ENCODE results near the gene SYS1. TPM values are rescaled to one million over a fixed set of nuclear protein-coding genes. Genes with fewer than 3 reads are reported as not detected.

The SYS1 gene
- total and polyA plus RNA-seq, 2 of the 8 experiments (the other 6 are each of a cell fraction or from before 2014, with no cell fraction given), result 19.6 to 50.8 TPM

DNA sequence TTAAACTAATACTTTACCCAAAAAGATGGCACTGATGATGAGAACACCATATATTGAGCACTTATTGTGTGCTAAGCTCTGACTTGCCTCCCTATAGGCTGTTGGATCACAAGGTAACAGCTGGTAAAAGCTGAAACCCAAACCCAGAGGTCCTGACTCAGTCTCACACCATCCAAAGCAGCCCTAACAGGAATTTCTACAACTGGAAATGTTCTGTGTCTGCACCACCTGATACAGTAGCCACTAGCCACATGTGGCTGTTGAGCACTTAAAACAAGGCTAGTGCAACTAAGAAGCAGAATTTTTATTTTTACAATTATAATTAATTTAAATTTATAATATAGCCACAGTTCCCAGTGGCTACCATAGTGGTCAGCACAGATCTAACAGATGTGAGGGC lies 39.2 kb upstream of the SYS1 start:
- H4K8ac ChIP-seq (ENCODE audit: extremely low read depth, insufficient read depth, low read length), result no peak overlapping the region
- FAIRE-seq (no peak), DNase-seq (ENCODE audit: low read depth in 1 of 2, low spot score in 2 of 2) (no peak)
- no peak overlapping the region for H3K9ac ChIP-seq (replicated peaks in 1 of 4; ENCODE audit: extremely low read depth in 1 of 4, low read depth in 3 of 4, low read length in 3 of 4)
- H3K79me1 ChIP-seq (ENCODE audit: low read depth, low read length), result no peaks in the 10 kb centered on the region
- H3K27ac ChIP-seq (ENCODE audit: low read depth, low read length), result no peak overlapping the region
- no peaks in the 10 kb centered on the region for H3K79me2 ChIP-seq (ENCODE audit: control insufficient read depth in 1 of 2, insufficient read depth in 2 of 2, low read length in 2 of 2)
- H2BK120ac ChIP-seq (replicated peaks; ENCODE audit: low read depth, low read length), result no peak overlapping the region
- no peak overlapping the region for H2BK5ac ChIP-seq (ENCODE audit: low read depth, low read length)
- H3K14ac ChIP-seq (ENCODE audit: insufficient read length), result no peak overlapping the region
- no peak overlapping the region for H2AK5ac ChIP-seq (ENCODE audit: low read depth, low read length)
- H3K27me3 ChIP-seq (replicated peaks in 1 of 4; ENCODE audit: control insufficient read depth in 3 of 4, extremely low read depth in 1 of 4, insufficient read depth in 3 of 4, low read length in 3 of 4), result no peaks in the 10 kb centered on the region
- H2BK12ac ChIP-seq (ENCODE audit: low read depth, low read length), result no peak overlapping the region
- no peak overlapping the region for H3K4me3 ChIP-seq (ENCODE audit: extremely low read depth in 1 of 4, insufficient read depth in 2 of 4, low read depth in 3 of 4, low read length in 4 of 4)
- no peaks in the 10 kb centered on the region for H3K23me2 ChIP-seq (ENCODE audit: low read depth, low read length)
- H2BK20ac ChIP-seq (ENCODE audit: low read length), result no peak overlapping the region
- no peak overlapping the region for H4K91ac ChIP-seq (replicated peaks; ENCODE audit: insufficient read length, low read length)
- CTCF ChIA-PET (ENCODE audit: partially characterized antibody), result interaction anchor here (0.6 to 13.3 kb wide), 19 partner anchors 9 to 447 kb away, joined by 3 to 156 read pairs (median 5); partner anchors contain the start of genes MATN4, SYS1 and TP53TG5
- no peak for TF ChIP-seq POLR2A (IDR thresholded peaks at IDR 0.05; ENCODE audit: control extremely low read depth in 1 of 2, low read depth in 2 of 2, low read length in 2 of 2)
- TF ChIP-seq SUZ12 (IDR thresholded peaks at IDR 0.05; ENCODE audit: low read length), result no peak
- TF ChIP-seq BRCA1 (IDR thresholded peaks at IDR 0.05; ENCODE audit: low read depth, low read length), result no peak
- no peak for TF ChIP-seq CREB1 (IDR thresholded peaks at IDR 0.05)
- TF ChIP-seq CBX8 (IDR thresholded peaks at IDR 0.05; ENCODE audit: borderline replicate concordance, low read depth, low read length), result no peak
- TF ChIP-seq SIX5 (IDR thresholded peaks at IDR 0.05; ENCODE audit: low read depth, low read length), result no peak
- no peak for TF ChIP-seq CEBPB (IDR thresholded peaks at IDR 0.05; ENCODE audit: low read depth, low read length)
- TF ChIP-seq ZNF274 (IDR thresholded peaks at IDR 0.05; ENCODE audit: borderline replicate concordance, extremely low read depth, low read length), result no peak
- TF ChIP-seq EGR1 (IDR thresholded peaks at IDR 0.05; ENCODE audit: borderline replicate concordance, low read depth, low read length), result no peak
- H3K56ac ChIP-seq (replicated peaks; ENCODE audit: insufficient read length, low read depth, low read length), result no peak overlapping the region
- no peak overlapping the region for H3K4me2 ChIP-seq (ENCODE audit: insufficient read depth in 1 of 2, low read depth in 2 of 2, low read length in 2 of 2)
- no peak overlapping the region for H4K5ac ChIP-seq (ENCODE audit: insufficient read length, low read depth, low read length)
- H3K36me3 ChIP-seq (ENCODE audit: control insufficient read depth in 2 of 4, insufficient read depth in 4 of 4, low read length in 3 of 4), result peaks cover 6 to 19% (median 17%) of the 10 kb centered on the region in 4 experiments
- H3K9me3 ChIP-seq (ENCODE audit: insufficient read depth in 2 of 2, low read depth in 1 of 2, low read length in 1 of 2), result no peaks in the 10 kb centered on the region
- H3K18ac ChIP-seq (ENCODE audit: extremely low read depth, low read length), result no peak overlapping the region
- POLR2A ChIA-PET (ENCODE audit: partially characterized antibody), result interaction anchor here (0.9 to 2.9 kb wide), 7 partner anchors 10 to 126 kb away, joined by 3 to 15 read pairs (median 4); partner anchors contain the start of gene SDC4
- H4K20me1 ChIP-seq (replicated peaks in 1 of 2; ENCODE audit: control insufficient read depth in 1 of 2, insufficient read depth in 2 of 2, low read length in 2 of 2), result peaks cover under 1 to 4% of the 10 kb centered on the region in 2 experiments
- H3K4me1 ChIP-seq (replicated peaks in 1 of 4; ENCODE audit: control insufficient read depth in 3 of 4, insufficient read depth in 4 of 4, low read length in 3 of 4), result no peaks in the 10 kb centered on the region; a peak in 1 of 7 replicates
- no peak overlapping the region for H2BK15ac ChIP-seq (ENCODE audit: low read length)
- no peak overlapping the region for H3K23ac ChIP-seq (ENCODE audit: insufficient read length)
- H2AFZ ChIP-seq (ENCODE audit: low read length), result no peak overlapping the region
- H3K4ac ChIP-seq (replicated peaks; ENCODE audit: insufficient read length, low read depth, low read length), result no peak overlapping the region

All from H1 (cell line).